A673 (cell line): Measurements from ENCODE around the gene PCSK1N.

ENCODE experiments used
- EZH2 ChIP-seq: fragments of 200-600 bp; sonication (generic); IDR thresholded peaks from 2 replicates; pipeline ENCODE4 v1.6.1; 2017; ENCODE audit warnings: borderline replicate concordance, low read depth, mild to moderate bottlenecking, mixed read lengths, antibody characterized with exemption, low read length; ENCODE audit not compliant: poor library complexity, severe bottlenecking
- TF ChIP-seq, protein P1 (sequence below): fragments of 300-800, 200-600 bp; sonication (generic); conservative IDR thresholded peaks from 2 replicates; pipeline ENCODE4 v1.5.1; 2017; ENCODE audit warnings: low read depth, mild to moderate bottlenecking, antibody characterized with exemption, low read length, moderate library complexity, mixed read lengths

- TF ChIP-seq, protein P1, sequence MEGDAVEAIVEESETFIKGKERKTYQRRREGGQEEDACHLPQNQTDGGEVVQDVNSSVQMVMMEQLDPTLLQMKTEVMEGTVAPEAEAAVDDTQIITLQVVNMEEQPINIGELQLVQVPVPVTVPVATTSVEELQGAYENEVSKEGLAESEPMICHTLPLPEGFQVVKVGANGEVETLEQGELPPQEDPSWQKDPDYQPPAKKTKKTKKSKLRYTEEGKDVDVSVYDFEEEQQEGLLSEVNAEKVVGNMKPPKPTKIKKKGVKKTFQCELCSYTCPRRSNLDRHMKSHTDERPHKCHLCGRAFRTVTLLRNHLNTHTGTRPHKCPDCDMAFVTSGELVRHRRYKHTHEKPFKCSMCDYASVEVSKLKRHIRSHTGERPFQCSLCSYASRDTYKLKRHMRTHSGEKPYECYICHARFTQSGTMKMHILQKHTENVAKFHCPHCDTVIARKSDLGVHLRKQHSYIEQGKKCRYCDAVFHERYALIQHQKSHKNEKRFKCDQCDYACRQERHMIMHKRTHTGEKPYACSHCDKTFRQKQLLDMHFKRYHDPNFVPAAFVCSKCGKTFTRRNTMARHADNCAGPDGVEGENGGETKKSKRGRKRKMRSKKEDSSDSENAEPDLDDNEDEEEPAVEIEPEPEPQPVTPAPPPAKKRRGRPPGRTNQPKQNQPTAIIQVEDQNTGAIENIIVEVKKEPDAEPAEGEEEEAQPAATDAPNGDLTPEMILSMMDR = no peak
- TF ChIP-seq EZH2 = no peak
Measured at GRCh38 chrX:48793935-48794334, 41.5 kb downstream of the PCSK1N start.
